HL-60 (cell line): ENCODE results near the gene SNTG2.

ENCODE experiments used
- DNase-seq, 2 experiments: peaks; one replicate each; pipeline ENCODE4 v3.0.0-alpha.2; 2010 to 2020; ENCODE audit warnings: low read depth in 1 of 2, low spot score in 1 of 2
- H3K27ac ChIP-seq: fragments of 250-450 bp; sonication (Bioruptor Pico); replicated peaks from 2 replicates; pipeline ENCODE4 v1.5.1; 2020; ENCODE audit warnings: mild to moderate bottlenecking, moderate library complexity
- H3K27me3 ChIP-seq: fragments of 250-450 bp; sonication (Bioruptor Pico); 2 replicates; pipeline ENCODE4 v1.5.1; 2021; ENCODE audit warnings: mild to moderate bottlenecking, moderate library complexity; ENCODE audit not compliant: insufficient read depth, poor library complexity, severe bottlenecking
- H3K4me3 ChIP-seq: replicated peaks from 2 replicates; pipeline ENCODE4 v1.5.1; 2011; ENCODE audit warnings: mild to moderate bottlenecking, control low read depth, low read length; ENCODE audit not compliant: insufficient read depth
- GABPA ChIP-seq: IDR thresholded peaks from 2 replicates; pipeline ENCODE4 v1.6.1; 2012; ENCODE audit warnings: low read depth
- POLR2AphosphoS5 ChIP-seq: IDR thresholded peaks from 2 replicates; pipeline ENCODE4 v1.6.1; 2012; ENCODE audit warnings: low read depth
- SPI1 ChIP-seq: IDR thresholded peaks from 2 replicates; pipeline ENCODE4 v1.6.1; 2012; ENCODE audit warnings: low read depth, mild to moderate bottlenecking, borderline replicate concordance
- TF ChIP-seq, protein P1 (sequence below): IDR thresholded peaks from 2 replicates; pipeline ENCODE4 v1.6.1; 2012; ENCODE audit warnings: low read depth; ENCODE audit not compliant: insufficient replicate concordance
- TF ChIP-seq, protein P2 (sequence below): IDR thresholded peaks from one replicate; pipeline ENCODE4 v1.5.1; 2011; ENCODE audit warnings: low read length, control low read depth, inconsistent platforms; ENCODE audit not compliant: insufficient read depth

SNTG2 gene

DNA sequence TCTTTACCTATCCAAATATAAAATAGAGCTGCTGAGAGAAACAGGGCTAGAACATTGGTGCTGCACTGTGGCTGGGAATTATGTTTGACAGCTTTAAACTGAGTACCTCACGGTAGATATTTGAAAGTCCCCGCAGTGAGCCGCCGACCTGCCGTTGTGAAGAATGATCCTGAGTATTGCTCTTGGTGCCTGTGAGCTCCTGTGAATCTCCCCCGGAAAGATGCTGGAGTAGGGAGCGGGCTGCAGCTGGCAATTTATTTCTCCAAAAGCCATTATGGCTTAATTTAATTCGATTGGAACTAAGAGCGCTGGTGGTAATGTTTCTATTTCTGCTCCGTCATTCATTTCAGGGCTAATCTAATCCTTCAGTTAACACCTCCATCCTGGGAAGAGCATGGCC is 333.2 kb downstream of the SNTG2 start:
- no peak for DNase-seq
- TF ChIP-seq, protein P1, sequence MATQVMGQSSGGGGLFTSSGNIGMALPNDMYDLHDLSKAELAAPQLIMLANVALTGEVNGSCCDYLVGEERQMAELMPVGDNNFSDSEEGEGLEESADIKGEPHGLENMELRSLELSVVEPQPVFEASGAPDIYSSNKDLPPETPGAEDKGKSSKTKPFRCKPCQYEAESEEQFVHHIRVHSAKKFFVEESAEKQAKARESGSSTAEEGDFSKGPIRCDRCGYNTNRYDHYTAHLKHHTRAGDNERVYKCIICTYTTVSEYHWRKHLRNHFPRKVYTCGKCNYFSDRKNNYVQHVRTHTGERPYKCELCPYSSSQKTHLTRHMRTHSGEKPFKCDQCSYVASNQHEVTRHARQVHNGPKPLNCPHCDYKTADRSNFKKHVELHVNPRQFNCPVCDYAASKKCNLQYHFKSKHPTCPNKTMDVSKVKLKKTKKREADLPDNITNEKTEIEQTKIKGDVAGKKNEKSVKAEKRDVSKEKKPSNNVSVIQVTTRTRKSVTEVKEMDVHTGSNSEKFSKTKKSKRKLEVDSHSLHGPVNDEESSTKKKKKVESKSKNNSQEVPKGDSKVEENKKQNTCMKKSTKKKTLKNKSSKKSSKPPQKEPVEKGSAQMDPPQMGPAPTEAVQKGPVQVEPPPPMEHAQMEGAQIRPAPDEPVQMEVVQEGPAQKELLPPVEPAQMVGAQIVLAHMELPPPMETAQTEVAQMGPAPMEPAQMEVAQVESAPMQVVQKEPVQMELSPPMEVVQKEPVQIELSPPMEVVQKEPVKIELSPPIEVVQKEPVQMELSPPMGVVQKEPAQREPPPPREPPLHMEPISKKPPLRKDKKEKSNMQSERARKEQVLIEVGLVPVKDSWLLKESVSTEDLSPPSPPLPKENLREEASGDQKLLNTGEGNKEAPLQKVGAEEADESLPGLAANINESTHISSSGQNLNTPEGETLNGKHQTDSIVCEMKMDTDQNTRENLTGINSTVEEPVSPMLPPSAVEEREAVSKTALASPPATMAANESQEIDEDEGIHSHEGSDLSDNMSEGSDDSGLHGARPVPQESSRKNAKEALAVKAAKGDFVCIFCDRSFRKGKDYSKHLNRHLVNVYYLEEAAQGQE = no peak
- no peak for TF ChIP-seq GABPA
- no peak for TF ChIP-seq SPI1
- no peak for TF ChIP-seq POLR2AphosphoS5
- TF ChIP-seq, protein P2, sequence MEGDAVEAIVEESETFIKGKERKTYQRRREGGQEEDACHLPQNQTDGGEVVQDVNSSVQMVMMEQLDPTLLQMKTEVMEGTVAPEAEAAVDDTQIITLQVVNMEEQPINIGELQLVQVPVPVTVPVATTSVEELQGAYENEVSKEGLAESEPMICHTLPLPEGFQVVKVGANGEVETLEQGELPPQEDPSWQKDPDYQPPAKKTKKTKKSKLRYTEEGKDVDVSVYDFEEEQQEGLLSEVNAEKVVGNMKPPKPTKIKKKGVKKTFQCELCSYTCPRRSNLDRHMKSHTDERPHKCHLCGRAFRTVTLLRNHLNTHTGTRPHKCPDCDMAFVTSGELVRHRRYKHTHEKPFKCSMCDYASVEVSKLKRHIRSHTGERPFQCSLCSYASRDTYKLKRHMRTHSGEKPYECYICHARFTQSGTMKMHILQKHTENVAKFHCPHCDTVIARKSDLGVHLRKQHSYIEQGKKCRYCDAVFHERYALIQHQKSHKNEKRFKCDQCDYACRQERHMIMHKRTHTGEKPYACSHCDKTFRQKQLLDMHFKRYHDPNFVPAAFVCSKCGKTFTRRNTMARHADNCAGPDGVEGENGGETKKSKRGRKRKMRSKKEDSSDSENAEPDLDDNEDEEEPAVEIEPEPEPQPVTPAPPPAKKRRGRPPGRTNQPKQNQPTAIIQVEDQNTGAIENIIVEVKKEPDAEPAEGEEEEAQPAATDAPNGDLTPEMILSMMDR = no peak
- Histone ChIP-seq H3K4me3 (no peak overlapping the region), H3K27me3 (no peaks in the 10 kb centered on the region), H3K27ac (no peak overlapping the region)

GRCh38 chr2:1286929-1287328 is 336.3 kb downstream of the SNTG2 start:
- no peak for TF ChIP-seq POLR2AphosphoS5
- no peak for TF ChIP-seq GABPA
- no peak for TF ChIP-seq SPI1
- TF ChIP-seq, protein P1 = no peak
- Histone ChIP-seq H3K27me3 (no peaks in the 10 kb centered on the region), H3K4me3 (no peak overlapping the region), H3K27ac (no peak overlapping the region)
- DNase-seq = no peak

GRCh38 chr2:1287427-1287826 is 336.8 kb downstream of the SNTG2 start:
- no peak for DNase-seq
- TF ChIP-seq, protein P2 = no peak
- no peak for TF ChIP-seq POLR2AphosphoS5
- TF ChIP-seq, protein P1 = no peak
- TF ChIP-seq SPI1 = no peak
- no peak for TF ChIP-seq GABPA

More at GRCh38 chr2:1287427-1287826, 336.8 kb downstream of the SNTG2 start:
- H3K4me3 ChIP-seq = no peak overlapping the region
- no peak overlapping the region for H3K27ac ChIP-seq
- no peaks in the 10 kb centered on the region for H3K27me3 ChIP-seq
